Left renal pelvis (tissue), 4 donors: ENCODE data around the gene SH3GL1. TPM values are rescaled to one million over a fixed set of nuclear protein-coding genes. Genes with fewer than 3 reads are reported as not detected.

ENCODE experiments used
- DNase-seq, 4 donors: peaks; one replicate each; pipeline ENCODE4 v3.0.0-alpha.2; 2013; ENCODE audit warnings: low read depth in 4 of 4, low spot score in 3 of 4
- polyA plus RNA-seq, 4 donors: library from polyadenylated mRNA; unstranded; fragments of 120-200 nt; gene quantifications; one replicate each; pipeline ENCODE4 v1.2.1, GENCODE V29; 2013; ENCODE audit not compliant: insufficient read length in 4 of 4

Gene SH3GL1
- 10 to 100 TPM; 56.1 to 77.6 (median 72.3) TPM for polyA plus RNA-seq

DNA sequence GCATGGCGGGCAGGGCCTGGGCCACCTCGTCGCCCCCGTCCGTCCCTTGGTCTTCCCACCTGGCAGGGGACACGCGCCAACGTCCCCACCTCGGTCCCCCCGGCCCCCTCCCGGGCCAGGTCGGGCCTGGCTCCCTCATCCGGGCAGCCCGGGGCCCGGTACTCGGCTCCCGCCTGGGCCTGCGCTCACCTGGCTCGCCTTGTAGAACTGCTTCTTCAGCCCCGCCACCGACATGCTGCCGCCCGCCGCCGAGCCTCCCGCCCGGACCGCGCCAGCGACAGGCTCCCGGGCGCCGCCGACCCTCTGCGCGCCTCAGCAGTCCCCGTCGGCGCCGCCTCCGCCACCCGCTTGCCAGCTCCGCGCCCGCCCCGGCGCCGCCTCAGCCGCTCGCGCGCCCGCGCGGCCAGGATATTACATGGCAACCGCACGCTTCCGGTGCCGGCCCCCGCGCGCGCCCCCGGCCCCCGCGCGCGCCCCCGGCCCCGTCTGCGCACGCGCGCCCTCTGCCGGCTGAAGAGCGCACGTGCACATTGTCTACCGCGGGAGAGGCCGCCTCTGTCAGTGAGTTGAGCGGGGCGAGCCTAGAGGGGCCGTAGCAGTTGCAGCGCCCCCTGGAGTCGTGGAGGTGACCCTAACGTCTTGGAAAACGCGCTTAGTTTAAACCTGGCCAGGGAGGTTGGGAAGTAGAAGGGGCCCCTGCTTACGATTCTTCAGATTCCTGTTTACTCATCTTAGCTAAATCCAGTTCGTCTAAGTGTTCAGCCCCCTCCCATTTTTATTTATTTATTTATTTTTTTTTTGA, at the start of gene SH3GL1:
Gene SH3GL1, minus strand, starts transcription at position 413 of the 802 bp plus-strand sequence. Its CDS starts 179 bp downstream, at position 234.
- DNase-seq = peak in 3 of 4 donors; percentile 84 to 88 (median 87)

GRCh38 chr19:4449639-4450028, 49.3 kb upstream of the SH3GL1 start:
- DNase-seq = no peak

GRCh38 chr19:4449022-4449638, 48.8 kb upstream of the SH3GL1 start:
- DNase-seq = no peak

GRCh38 chr19:4448147-4448985, 48.0 kb upstream of the SH3GL1 start:
- no peak for DNase-seq

GRCh38 chr19:4447327-4448146, 47.2 kb upstream of the SH3GL1 start:
- DNase-seq = no peak

- no peak for DNase-seq
These were observed 46.4 kb upstream of the SH3GL1 start for GRCh38 chr19:4446704-4447200.

GRCh38 chr19:4445963-4446703, 45.8 kb upstream of the SH3GL1 start:
- no peak for DNase-seq

- DNase-seq = no peak
These were observed 44.7 kb upstream of the SH3GL1 start for GRCh38 chr19:4444765-4445741.

GRCh38 chr19:4443966-4444764, 43.8 kb upstream of the SH3GL1 start:
- no peak for DNase-seq

- no peak for DNase-seq
These were observed 42.8 kb upstream of the SH3GL1 start for GRCh38 chr19:4443188-4443587.

DNA sequence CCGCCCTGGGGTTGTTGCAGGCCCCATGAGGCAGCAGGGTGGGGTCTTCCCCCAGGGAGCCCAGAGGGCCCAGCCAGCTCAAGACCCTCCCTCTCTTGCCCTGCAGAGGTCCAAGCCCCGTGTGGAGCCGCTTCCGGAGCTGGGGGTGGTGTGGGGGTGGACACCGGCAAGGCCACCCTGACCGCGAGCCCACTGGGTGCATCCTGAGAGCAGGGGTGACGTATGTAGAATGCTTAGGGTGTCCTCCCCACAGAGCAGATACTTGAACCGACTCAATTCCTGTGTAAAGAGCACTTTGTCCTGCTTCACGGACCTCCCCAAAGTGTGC, 42.4 kb upstream of the SH3GL1 start:
- no peak for DNase-seq

DNA sequence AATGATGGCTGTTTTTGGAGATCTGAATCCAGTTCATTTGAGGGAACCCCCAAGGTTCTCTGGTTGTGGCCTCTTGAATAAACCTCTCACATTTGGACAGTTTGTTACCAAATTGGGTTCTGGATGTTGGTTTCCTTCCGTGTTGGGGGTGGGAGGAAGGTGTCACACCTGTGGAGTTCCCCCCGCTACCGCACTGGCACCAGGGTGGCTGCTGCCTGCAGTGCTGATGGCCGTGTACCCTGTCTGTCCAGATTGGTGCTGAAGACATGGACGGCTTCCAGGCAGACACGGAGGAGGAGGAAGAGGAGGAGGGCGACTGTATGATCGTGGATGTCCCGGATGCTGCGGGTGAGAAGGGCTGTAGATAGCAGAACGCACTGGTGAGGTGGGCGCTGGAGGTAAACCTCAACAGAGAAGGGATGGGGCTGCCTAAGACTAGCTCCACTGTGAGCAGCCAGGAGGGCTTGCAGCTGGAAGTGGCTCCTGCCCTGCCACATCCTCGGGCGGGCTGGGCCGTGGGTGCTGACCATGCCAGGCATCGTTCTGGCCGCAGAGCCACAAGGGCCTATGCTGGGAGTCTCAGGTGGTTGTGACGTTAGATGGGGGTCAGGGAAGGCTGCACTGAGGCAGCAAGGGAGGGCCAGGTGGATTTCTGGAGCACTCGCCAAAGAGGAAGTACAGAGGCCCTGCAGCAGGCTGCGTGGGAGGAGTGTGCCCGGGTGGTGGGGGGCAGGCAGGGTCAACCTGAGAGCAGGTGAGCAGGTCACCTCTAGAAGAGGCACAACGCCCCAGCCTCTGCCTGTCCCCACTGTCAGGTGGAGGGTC, 41.9 kb upstream of the SH3GL1 start:
- no peak for DNase-seq

GRCh38 chr19:4439243-4439642, 38.9 kb upstream of the SH3GL1 start:
- DNase-seq = no peak

DNA sequence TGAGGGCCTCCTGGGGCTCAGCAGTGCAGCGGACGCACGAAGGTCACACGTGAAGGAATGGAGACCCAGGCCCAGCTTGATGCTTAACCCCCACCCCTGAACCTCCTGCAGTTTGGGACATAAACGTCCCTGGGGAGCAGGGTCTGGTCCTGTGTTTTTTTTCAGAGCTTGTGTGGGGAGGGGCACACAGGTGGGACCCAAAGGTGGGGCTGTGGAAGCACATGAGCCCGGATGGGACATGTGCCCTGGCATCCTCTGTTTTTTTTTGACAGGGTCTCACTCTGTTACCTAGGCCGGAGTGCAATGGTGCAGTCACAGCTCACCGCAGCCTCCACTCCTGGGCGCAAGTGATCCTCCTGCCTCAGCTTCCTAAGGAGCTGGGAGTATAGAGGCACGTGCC, 36.8 kb upstream of the SH3GL1 start:
- DNase-seq = no peak

GRCh38 chr19:4436231-4436630, 35.9 kb upstream of the SH3GL1 start:
- no peak for DNase-seq

GRCh38 chr19:4434391-4434790, 34.0 kb upstream of the SH3GL1 start:
- no peak for DNase-seq
